HL-60 (cell line): Measurements from ENCODE around the gene ROR1.

Source experiments
- GABPA ChIP-seq: IDR thresholded peaks from 2 replicates; pipeline ENCODE4 v1.6.1; 2012; ENCODE audit warnings: low read depth
- POLR2AphosphoS5 ChIP-seq: IDR thresholded peaks from 2 replicates; pipeline ENCODE4 v1.6.1; 2012; ENCODE audit warnings: low read depth
- TF ChIP-seq, protein P1 (sequence below): IDR thresholded peaks from one replicate; pipeline ENCODE4 v1.5.1; 2011; ENCODE audit warnings: low read length, control low read depth, inconsistent platforms; ENCODE audit not compliant: insufficient read depth
- TF ChIP-seq, protein P2 (sequence below): IDR thresholded peaks from 2 replicates; pipeline ENCODE4 v1.6.1; 2012; ENCODE audit warnings: low read depth; ENCODE audit not compliant: insufficient replicate concordance

DNA sequence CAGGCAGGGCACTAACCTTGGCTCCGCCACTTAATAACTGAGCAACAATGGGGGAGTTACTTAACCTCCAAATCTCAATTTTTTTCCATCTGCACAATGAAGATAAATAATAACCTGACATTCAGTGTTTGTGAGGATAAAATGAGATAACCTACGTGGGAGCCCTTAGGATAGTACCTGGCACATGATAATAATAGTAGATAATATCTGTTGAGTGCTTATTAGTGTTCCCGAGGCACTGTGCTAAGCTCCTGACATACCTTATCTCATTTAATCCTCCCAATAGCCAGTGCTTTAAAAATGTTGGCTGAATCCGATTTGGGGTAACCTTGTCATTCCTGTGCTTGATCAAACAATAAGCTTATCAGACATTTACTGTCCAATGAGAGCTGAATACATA, 300.9 kb downstream of the ROR1 start:
- TF ChIP-seq, protein P1, sequence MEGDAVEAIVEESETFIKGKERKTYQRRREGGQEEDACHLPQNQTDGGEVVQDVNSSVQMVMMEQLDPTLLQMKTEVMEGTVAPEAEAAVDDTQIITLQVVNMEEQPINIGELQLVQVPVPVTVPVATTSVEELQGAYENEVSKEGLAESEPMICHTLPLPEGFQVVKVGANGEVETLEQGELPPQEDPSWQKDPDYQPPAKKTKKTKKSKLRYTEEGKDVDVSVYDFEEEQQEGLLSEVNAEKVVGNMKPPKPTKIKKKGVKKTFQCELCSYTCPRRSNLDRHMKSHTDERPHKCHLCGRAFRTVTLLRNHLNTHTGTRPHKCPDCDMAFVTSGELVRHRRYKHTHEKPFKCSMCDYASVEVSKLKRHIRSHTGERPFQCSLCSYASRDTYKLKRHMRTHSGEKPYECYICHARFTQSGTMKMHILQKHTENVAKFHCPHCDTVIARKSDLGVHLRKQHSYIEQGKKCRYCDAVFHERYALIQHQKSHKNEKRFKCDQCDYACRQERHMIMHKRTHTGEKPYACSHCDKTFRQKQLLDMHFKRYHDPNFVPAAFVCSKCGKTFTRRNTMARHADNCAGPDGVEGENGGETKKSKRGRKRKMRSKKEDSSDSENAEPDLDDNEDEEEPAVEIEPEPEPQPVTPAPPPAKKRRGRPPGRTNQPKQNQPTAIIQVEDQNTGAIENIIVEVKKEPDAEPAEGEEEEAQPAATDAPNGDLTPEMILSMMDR: no peak
- TF ChIP-seq POLR2AphosphoS5 (no peak), GABPA (no peak)
- TF ChIP-seq, protein P2, sequence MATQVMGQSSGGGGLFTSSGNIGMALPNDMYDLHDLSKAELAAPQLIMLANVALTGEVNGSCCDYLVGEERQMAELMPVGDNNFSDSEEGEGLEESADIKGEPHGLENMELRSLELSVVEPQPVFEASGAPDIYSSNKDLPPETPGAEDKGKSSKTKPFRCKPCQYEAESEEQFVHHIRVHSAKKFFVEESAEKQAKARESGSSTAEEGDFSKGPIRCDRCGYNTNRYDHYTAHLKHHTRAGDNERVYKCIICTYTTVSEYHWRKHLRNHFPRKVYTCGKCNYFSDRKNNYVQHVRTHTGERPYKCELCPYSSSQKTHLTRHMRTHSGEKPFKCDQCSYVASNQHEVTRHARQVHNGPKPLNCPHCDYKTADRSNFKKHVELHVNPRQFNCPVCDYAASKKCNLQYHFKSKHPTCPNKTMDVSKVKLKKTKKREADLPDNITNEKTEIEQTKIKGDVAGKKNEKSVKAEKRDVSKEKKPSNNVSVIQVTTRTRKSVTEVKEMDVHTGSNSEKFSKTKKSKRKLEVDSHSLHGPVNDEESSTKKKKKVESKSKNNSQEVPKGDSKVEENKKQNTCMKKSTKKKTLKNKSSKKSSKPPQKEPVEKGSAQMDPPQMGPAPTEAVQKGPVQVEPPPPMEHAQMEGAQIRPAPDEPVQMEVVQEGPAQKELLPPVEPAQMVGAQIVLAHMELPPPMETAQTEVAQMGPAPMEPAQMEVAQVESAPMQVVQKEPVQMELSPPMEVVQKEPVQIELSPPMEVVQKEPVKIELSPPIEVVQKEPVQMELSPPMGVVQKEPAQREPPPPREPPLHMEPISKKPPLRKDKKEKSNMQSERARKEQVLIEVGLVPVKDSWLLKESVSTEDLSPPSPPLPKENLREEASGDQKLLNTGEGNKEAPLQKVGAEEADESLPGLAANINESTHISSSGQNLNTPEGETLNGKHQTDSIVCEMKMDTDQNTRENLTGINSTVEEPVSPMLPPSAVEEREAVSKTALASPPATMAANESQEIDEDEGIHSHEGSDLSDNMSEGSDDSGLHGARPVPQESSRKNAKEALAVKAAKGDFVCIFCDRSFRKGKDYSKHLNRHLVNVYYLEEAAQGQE: no peak
